A549 (cell line): ENCODE measurements around the gene FAM131B. TPM values are rescaled to one million over a fixed set of nuclear protein-coding genes. Genes with fewer than 3 reads are reported as not detected.

ENCODE experiments used
- ATAC-seq, 2 experiments: fragments of 200-7000 bp in 1 of 2; fragments of >200 bp in 1 of 2; cut with Nextera tagmentation in 1 of 2; cut with Tn5 transposase in 1 of 2; 3 replicates each; pipeline versions ENCODE4 v1.8.0 to v1.9.1; 2018 to 2020; ENCODE audit warnings: mild to moderate bottlenecking in 1 of 2, moderate library complexity in 1 of 2
- CTCF ChIA-PET: fragments of 300-600 bp; sonication (Branson Sonifier 250); formaldehyde crosslinking; extraction: SDS; loops from one replicate; lab custom pipeline; 2021; ENCODE audit warnings: antibody characterized with exemption, inconsistent platforms; lab: Yijun Ruan, JAX
- POLR2A ChIA-PET: fragments of 350-600 bp; formaldehyde crosslinking; extraction: SDS; loops from one replicate; lab custom pipeline; 2021; ENCODE audit warnings: antibody characterized with exemption, inconsistent platforms; lab: Yijun Ruan, JAX
- DNase-seq, 2 experiments: peaks; one replicate each; pipeline versions ENCODE4 v3.0.0 to v3.0.0-alpha.2; 2011 to 2016; ENCODE audit warnings: low read depth in 1 of 2, low spot score in 1 of 2
- FAIRE-seq: peaks from 2 replicates; lab custom pipeline; 2011; peaks lifted over from hg19 to GRCh38; lab: Jason Lieb, UNC
- H3K27ac ChIP-seq, 2 experiments: fragments of >200 bp; sonication (Bioruptor Twin); formaldehyde crosslinking; 3 replicates each; pipeline ENCODE4 v1.5.1; 2016 to 2017
- H3K4me1 ChIP-seq: fragments of >200 bp; sonication (Bioruptor Twin); formaldehyde crosslinking; 3 replicates; pipeline ENCODE4 v1.6.1; 2016
- H3K4me2 ChIP-seq: fragments of >200 bp; sonication (Bioruptor Twin); formaldehyde crosslinking; 3 replicates; pipeline ENCODE4 v1.6.1; 2016
- H3K4me3 ChIP-seq: fragments of >200 bp; sonication (Bioruptor Twin); formaldehyde crosslinking; 3 replicates; pipeline ENCODE4 v1.5.1; 2016
- H3K9me3 ChIP-seq: fragments of >200 bp; sonication (Bioruptor Twin); formaldehyde crosslinking; 3 replicates; pipeline ENCODE4 v1.6.1; 2016
- CEBPB ChIP-seq, 2 experiments: fragments of >200 bp in 1 of 2; sonication (Bioruptor Twin) in 1 of 2; formaldehyde crosslinking in 1 of 2; IDR thresholded peaks; 2 replicates each; pipeline ENCODE4 v1.6.1; 2012 to 2016
- CHD2 ChIP-seq: fragments of 150-350 bp; IDR thresholded peaks from 2 replicates; pipeline ENCODE4 v1.6.1; 2014; ENCODE audit warnings: low read length; ENCODE audit not compliant: partially characterized antibody
- CHD4 ChIP-seq: fragments of 200-600 bp; sonication (generic); IDR thresholded peaks from 2 replicates; pipeline ENCODE4 v1.6.1; 2016; ENCODE audit warnings: antibody characterized with exemption, mild to moderate bottlenecking, borderline replicate concordance
- EHMT2 ChIP-seq: fragments of 200-600 bp; sonication (generic); IDR thresholded peaks from 2 replicates; pipeline ENCODE4 v1.6.1; 2016; ENCODE audit warnings: antibody characterized with exemption, low read depth, mild to moderate bottlenecking, moderate library complexity
- EP300 ChIP-seq, 2 experiments: fragments of >200 bp; sonication (Bioruptor Twin); formaldehyde crosslinking; IDR thresholded peaks; 2 replicates in 1 of 2; 3 replicates in 1 of 2; pipeline ENCODE4 v1.6.1; 2016 to 2017
- FOSL2 ChIP-seq, 2 experiments: fragments of 450-650 bp in 1 of 2; fragments of >200 bp in 1 of 2; sonication (Bioruptor Twin) in 1 of 2; formaldehyde crosslinking; IDR thresholded peaks; 2 replicates each; pipeline versions ENCODE4 v1.5.0 to v1.6.1; 2016 to 2020; ENCODE audit warnings: mild to moderate bottlenecking in 1 of 2, moderate library complexity in 1 of 2
- FOXS1 ChIP-seq: fragments of 250-450 bp; sonication (Bioruptor Pico); IDR thresholded peaks from 2 replicates; pipeline ENCODE4 v1.5.0; 2020; ENCODE audit warnings: mild to moderate bottlenecking, moderate library complexity
- GATA3 ChIP-seq: IDR thresholded peaks from 2 replicates; pipeline ENCODE4 v1.6.1; 2012; ENCODE audit warnings: borderline replicate concordance
- HOXB13 ChIP-seq: fragments of 250-450 bp; sonication (Bioruptor Pico); IDR thresholded peaks from 2 replicates; pipeline ENCODE4 v1.5.0; 2020; ENCODE audit warnings: low read depth, mild to moderate bottlenecking, moderate library complexity
- MAZ ChIP-seq: fragments of 150-350 bp; IDR thresholded peaks from 2 replicates; pipeline ENCODE4 v1.6.1; 2014; ENCODE audit warnings: antibody characterized with exemption, low read depth, low read length, borderline replicate concordance
- NFE2L2 ChIP-seq: fragments of 150-350 bp; conservative IDR thresholded peaks from 2 replicates; pipeline ENCODE4 v1.6.1; 2014; ENCODE audit warnings: low read length
- PHF8 ChIP-seq: fragments of 200-600 bp; sonication (generic); IDR thresholded peaks from 2 replicates; pipeline ENCODE4 v1.6.1; 2016; ENCODE audit warnings: low read depth, mild to moderate bottlenecking, antibody characterized with exemption, moderate library complexity, borderline replicate concordance
- POLR2AphosphoS2 ChIP-seq: conservative IDR thresholded peaks from 2 replicates; pipeline ENCODE4 v1.6.1; 2012; ENCODE audit warnings: low read length, improper control_type of control experiment, inconsistent platforms
- RAD21 ChIP-seq, 2 experiments: fragments of >200 bp in 1 of 2; sonication (Bioruptor Twin) in 1 of 2; formaldehyde crosslinking in 1 of 2; IDR thresholded peaks in 1 of 2; conservative IDR thresholded peaks in 1 of 2; 2 replicates in 1 of 2; 3 replicates in 1 of 2; pipeline ENCODE4 v1.6.1; 2012 to 2018; ENCODE audit warnings: inconsistent platforms in 1 of 2
- RFX5 ChIP-seq: fragments of 450-650 bp; IDR thresholded peaks from 2 replicates; pipeline ENCODE4 v1.7.1; 2014; ENCODE audit warnings: antibody characterized with exemption, mild to moderate bottlenecking, moderate library complexity
- SMC3 ChIP-seq: fragments of >200 bp; sonication (Bioruptor Twin); formaldehyde crosslinking; IDR thresholded peaks from 3 replicates; pipeline ENCODE4 v1.6.1; 2018; ENCODE audit warnings: inconsistent platforms
- SREBF2 ChIP-seq: fragments of 450-650 bp; IDR thresholded peaks from 2 replicates; pipeline ENCODE4 v1.6.1; 2014; ENCODE audit warnings: mild to moderate bottlenecking, moderate library complexity
- TFCP2L1 ChIP-seq: fragments of 250-450 bp; sonication (Bioruptor Pico); IDR thresholded peaks from 2 replicates; pipeline ENCODE4 v1.5.0; 2021; ENCODE audit warnings: mild to moderate bottlenecking
- ZFP36 ChIP-seq: fragments of 450-650 bp; IDR thresholded peaks from 2 replicates; pipeline ENCODE4 v1.6.1; 2014; ENCODE audit warnings: borderline replicate concordance; ENCODE audit not compliant: partially characterized antibody
- ZNF302 ChIP-seq: fragments of 250-450 bp; sonication (Bioruptor Pico); IDR thresholded peaks from 2 replicates; pipeline ENCODE4 v1.9.0; 2021; ENCODE audit warnings: inconsistent platforms, mild to moderate bottlenecking, moderate library complexity
- ZSCAN20 ChIP-seq: fragments of 250-450 bp; sonication (Bioruptor Pico); IDR thresholded peaks from 2 replicates; pipeline ENCODE4 v1.8.0; 2022; ENCODE audit warnings: mild to moderate bottlenecking, moderate library complexity
- WGBS: methylation state at CpG from one replicate; pipeline ENCODE4 v1.1.6; 2017; ENCODE audit errors: missing lambda C conversion rate; 5-methylcytosine and 5-hydroxymethylcytosine counted together
- polyA plus RNA-seq, 4 experiments: library from polyadenylated mRNA; depleted of rRNA in 3 of 4; stranded (reverse); fragments of >200 nt; fragmentation: RNase III in 1 of 4; extraction: RNeasy Plus Mini Kit Qiagen cat#74134 plus additional on column Dnase treatment in 1 of 4; gene quantifications; 2 replicates in 3 of 4; 3 replicates in 1 of 4; pipeline ENCODE4 v1.2.3, GENCODE V29; 2011 to 2017
- TF ChIP-seq, protein P1 (sequence below): fragments of 200-600 bp; sonication (generic); IDR thresholded peaks from 2 replicates; pipeline ENCODE4 v1.6.1; 2016; ENCODE audit warnings: antibody characterized with exemption, mild to moderate bottlenecking, moderate library complexity
- TF ChIP-seq, protein P2 (sequence below): fragments of >200 bp; sonication (Bioruptor Twin); formaldehyde crosslinking; IDR thresholded peaks from 2 replicates; pipeline ENCODE4 v1.6.1; 2016
- TF ChIP-seq, protein P3 (sequence below): IDR thresholded peaks from 2 replicates; pipeline ENCODE4 v1.6.1; 2012
- TF ChIP-seq, protein P4 (sequence below): fragments of 250-450 bp; sonication (Bioruptor Pico); IDR thresholded peaks from 2 replicates; pipeline ENCODE4 v1.5.0; 2020; ENCODE audit warnings: low read depth, mild to moderate bottlenecking, moderate library complexity
- TF ChIP-seq, protein P5 (sequence below): fragments of >200 bp; sonication (Bioruptor Twin); formaldehyde crosslinking; IDR thresholded peaks from 3 replicates; pipeline ENCODE4 v1.5.1; 2016

Gene FAM131B
- polyA plus RNA-seq, 2 of the 4 experiments (the other 2 are of a cell fraction) = 0.19 to 0.52 TPM

DNA sequence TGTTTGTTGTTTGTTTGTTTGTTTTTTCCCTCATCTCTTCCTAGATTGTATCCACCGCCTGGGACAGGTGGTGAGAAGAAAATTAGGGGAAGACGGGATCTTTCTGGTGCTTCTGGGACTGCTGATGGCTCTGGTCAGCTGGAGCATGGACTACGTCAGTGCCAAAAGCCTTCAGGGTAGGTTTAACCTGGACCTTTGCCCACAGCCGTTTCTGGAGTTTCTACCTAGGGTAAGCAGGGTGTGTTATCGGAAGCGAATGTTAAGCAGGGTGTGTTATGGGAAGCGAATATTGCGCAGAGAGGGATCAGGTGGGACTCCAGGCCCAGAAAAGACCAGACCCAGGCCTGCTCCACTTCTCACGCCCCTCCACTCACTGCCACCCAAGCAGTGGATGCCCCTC, 41.9 kb downstream of the FAM131B start (continued):
- TF ChIP-seq, protein P1, sequence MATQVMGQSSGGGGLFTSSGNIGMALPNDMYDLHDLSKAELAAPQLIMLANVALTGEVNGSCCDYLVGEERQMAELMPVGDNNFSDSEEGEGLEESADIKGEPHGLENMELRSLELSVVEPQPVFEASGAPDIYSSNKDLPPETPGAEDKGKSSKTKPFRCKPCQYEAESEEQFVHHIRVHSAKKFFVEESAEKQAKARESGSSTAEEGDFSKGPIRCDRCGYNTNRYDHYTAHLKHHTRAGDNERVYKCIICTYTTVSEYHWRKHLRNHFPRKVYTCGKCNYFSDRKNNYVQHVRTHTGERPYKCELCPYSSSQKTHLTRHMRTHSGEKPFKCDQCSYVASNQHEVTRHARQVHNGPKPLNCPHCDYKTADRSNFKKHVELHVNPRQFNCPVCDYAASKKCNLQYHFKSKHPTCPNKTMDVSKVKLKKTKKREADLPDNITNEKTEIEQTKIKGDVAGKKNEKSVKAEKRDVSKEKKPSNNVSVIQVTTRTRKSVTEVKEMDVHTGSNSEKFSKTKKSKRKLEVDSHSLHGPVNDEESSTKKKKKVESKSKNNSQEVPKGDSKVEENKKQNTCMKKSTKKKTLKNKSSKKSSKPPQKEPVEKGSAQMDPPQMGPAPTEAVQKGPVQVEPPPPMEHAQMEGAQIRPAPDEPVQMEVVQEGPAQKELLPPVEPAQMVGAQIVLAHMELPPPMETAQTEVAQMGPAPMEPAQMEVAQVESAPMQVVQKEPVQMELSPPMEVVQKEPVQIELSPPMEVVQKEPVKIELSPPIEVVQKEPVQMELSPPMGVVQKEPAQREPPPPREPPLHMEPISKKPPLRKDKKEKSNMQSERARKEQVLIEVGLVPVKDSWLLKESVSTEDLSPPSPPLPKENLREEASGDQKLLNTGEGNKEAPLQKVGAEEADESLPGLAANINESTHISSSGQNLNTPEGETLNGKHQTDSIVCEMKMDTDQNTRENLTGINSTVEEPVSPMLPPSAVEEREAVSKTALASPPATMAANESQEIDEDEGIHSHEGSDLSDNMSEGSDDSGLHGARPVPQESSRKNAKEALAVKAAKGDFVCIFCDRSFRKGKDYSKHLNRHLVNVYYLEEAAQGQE = no peak
- TF ChIP-seq SREBF2 (no peak), NFE2L2 (no peak), CEBPB (IDR thresholded peaks at IDR 0.05) (no peak)

DNA sequence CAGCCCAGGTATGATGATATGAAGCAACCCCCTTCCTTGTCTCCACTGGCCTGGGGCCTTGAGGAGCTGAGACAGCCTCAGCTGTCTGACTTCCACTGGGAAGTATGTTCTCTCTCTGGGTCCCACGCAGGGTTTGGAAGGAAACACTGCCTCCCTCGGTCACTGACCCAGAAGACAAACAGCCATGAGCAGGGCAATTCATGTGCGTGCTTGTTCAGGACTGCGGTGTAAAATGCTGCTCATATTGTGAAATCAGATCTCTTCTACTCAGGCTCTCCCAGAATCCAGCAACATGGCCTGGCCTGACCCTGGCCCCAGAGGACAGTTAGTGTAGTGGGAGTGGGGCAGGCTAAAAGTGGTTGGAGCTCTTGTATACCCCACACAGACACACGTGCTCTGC, 43.9 kb downstream of the FAM131B start:
- Histone ChIP-seq H3K9me3 (no peaks in the 10 kb centered on the region), H3K4me1 (peaks cover 15% of the 10 kb centered on the region)
- no peak; a peak in 1 of 6 replicates for ATAC-seq
- TF ChIP-seq EHMT2 = no peak
- TF ChIP-seq, protein P2, sequence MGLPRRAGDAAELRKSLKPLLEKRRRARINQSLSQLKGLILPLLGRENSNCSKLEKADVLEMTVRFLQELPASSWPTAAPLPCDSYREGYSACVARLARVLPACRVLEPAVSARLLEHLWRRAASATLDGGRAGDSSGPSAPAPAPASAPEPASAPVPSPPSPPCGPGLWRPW = no peak
- TF ChIP-seq GATA3 = no peak
- TF ChIP-seq POLR2AphosphoS2 = no peak
- no peak for TF ChIP-seq EP300 (IDR thresholded peaks at IDR 0.05)
- TF ChIP-seq FOXS1 = no peak
- no peak for TF ChIP-seq FOSL2 (IDR thresholded peaks at IDR 0.05)
- TF ChIP-seq FOSL2 (CRISPR knock-in tag; IDR thresholded peaks at IDR 0.05) = no peak
- TF ChIP-seq, protein P3, sequence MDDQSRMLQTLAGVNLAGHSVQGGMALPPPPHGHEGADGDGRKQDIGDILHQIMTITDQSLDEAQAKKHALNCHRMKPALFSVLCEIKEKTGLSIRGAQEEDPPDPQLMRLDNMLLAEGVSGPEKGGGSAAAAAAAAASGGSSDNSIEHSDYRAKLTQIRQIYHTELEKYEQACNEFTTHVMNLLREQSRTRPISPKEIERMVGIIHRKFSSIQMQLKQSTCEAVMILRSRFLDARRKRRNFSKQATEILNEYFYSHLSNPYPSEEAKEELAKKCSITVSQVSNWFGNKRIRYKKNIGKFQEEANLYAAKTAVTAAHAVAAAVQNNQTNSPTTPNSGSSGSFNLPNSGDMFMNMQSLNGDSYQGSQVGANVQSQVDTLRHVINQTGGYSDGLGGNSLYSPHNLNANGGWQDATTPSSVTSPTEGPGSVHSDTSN = no peak
- TF ChIP-seq SREBF2 = no peak
- TF ChIP-seq PHF8 = no peak
- no peak for TF ChIP-seq SMC3
- TF ChIP-seq ZSCAN20 = no peak
- TF ChIP-seq TFCP2L1 (CRISPR knock-in tag) = no peak
- no peak for TF ChIP-seq RAD21 (conservative IDR thresholded peaks at IDR 0.05 in 1 of 2, IDR thresholded peaks at IDR 0.05 in 1 of 2)
- TF ChIP-seq NFE2L2 = no peak
- TF ChIP-seq HOXB13 (CRISPR knock-in tag) = no peak
- TF ChIP-seq, all 56 proteins: peak for 0
- 0 out of 6 replicates have a peak overlapping the region, but pooled peaks of 1 of the 2 experiments have one; percentile 32 for H3K27ac ChIP-seq
- POLR2A ChIA-PET = no interaction called here
- no peak overlapping the region for H3K4me2 ChIP-seq
- H3K4me3 ChIP-seq = no peak overlapping the region
- no peak for DNase-seq
- FAIRE-seq = no peak
- CTCF ChIA-PET = interaction anchor here (1.1 to 1.3 kb wide), 2 partner anchors 13 to 99 kb away, joined by 4 to 6 read pairs; no protein-coding TSS in a partner anchor
- WGBS = 40% methylated on average over 3 of the region's 5 CpGs

DNA sequence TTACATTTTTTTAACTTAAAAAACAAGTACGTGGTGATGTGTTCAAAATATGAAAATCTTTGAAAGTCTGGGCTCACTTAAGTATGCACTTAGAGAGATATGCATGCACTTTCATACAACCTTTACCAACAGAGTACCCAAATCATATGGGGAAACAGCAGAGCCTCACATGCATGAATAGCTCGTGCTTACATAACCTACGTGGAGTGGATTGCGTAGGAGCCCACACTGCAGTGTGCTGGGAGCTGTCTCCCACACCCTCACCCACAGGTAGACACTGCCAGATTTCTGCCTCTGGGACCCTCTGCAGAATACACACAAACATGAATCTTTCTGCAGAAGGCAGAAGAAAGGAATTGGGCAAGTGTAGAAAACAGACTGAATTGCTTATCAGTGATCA, 46.0 kb downstream of the FAM131B start:
- TF ChIP-seq CHD4 (no peak), CHD2 (no peak), ZFP36 (no peak), RFX5 (no peak), MAZ (no peak), ZNF302 (CRISPR knock-in tag) (no peak), ZSCAN20 (no peak)
- TF ChIP-seq, protein P3 = no peak
- TF ChIP-seq, protein P4, sequence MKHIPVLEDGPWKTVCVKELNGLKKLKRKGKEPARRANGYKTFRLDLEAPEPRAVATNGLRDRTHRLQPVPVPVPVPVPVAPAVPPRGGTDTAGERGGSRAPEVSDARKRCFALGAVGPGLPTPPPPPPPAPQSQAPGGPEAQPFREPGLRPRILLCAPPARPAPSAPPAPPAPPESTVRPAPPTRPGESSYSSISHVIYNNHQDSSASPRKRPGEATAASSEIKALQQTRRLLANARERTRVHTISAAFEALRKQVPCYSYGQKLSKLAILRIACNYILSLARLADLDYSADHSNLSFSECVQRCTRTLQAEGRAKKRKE = no peak
- TF ChIP-seq, protein P5, sequence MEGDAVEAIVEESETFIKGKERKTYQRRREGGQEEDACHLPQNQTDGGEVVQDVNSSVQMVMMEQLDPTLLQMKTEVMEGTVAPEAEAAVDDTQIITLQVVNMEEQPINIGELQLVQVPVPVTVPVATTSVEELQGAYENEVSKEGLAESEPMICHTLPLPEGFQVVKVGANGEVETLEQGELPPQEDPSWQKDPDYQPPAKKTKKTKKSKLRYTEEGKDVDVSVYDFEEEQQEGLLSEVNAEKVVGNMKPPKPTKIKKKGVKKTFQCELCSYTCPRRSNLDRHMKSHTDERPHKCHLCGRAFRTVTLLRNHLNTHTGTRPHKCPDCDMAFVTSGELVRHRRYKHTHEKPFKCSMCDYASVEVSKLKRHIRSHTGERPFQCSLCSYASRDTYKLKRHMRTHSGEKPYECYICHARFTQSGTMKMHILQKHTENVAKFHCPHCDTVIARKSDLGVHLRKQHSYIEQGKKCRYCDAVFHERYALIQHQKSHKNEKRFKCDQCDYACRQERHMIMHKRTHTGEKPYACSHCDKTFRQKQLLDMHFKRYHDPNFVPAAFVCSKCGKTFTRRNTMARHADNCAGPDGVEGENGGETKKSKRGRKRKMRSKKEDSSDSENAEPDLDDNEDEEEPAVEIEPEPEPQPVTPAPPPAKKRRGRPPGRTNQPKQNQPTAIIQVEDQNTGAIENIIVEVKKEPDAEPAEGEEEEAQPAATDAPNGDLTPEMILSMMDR = no peak
- ATAC-seq (peak in 1 of 2 experiments; percentile 22; a peak in 3 of 6 replicates), FAIRE-seq (no peak), DNase-seq (no peak)
- Histone ChIP-seq H3K9me3 (no peaks in the 10 kb centered on the region), H3K4me3 (no peak overlapping the region), H3K4me2 (peak overlapping the region; percentile 41; the same call in 2 of the 3 replicates), H3K4me1 (peaks cover 15% of the 10 kb centered on the region), H3K27ac (no peak overlapping the region)
- POLR2A ChIA-PET = no interaction called here
- CTCF ChIA-PET = interaction anchor here (0.9 to 2.4 kb wide), 5 partner anchors 11 to 76 kb away, joined by 4 to 17 read pairs (median 5); no protein-coding TSS in a partner anchor
- 78% methylated on average over 4 of the region's 4 CpGs for WGBS
